Endometrium (tissue), 2 donors: ENCODE measurements around the gene OSBPL1A.

Source experiments
- FAIRE-seq: peaks from 2 replicates; lab custom pipeline; 2012; peaks lifted over from hg19 to GRCh38; lab: Jason Lieb, UNC
- donor health status: control.
- donor health status: control.

Gene OSBPL1A

DNA sequence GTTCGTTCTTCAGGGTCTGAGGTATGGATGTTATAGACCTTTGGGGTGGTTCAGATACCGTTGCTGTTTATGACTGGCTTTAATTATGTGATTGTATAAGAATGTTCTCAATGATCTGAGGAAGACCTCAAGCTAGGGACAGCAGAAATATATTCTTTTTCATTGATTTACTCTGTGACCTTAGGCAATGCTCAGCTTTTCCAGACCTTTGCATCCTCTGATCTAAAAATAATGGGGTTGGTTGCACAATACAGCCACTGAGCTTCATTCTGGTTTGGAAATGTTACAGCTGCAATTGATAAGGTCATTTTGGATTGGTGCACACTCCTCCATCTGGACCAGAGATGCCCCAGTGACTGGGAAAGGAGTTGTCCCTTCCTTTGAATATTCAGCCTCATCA, 276.0 kb downstream of the OSBPL1A start:
- FAIRE-seq = no peak

DNA sequence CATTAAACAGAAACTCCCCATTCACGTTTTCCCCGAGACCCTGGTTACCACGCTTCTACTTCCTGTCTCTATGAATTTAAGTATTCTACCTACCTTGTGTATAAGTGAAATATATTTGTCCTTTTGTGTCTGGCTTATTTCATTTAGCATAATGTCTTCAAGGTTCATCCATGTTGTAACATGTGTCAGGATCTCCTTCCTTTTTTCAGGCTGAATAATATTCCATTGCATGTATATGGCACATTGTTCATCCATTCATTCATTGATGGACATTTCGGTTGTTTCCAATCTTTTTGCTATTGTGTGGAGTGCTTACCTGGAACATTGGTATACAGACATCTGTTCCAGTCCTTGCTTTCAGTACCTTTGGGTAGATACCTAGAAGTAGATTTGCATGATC, 276.9 kb downstream of the OSBPL1A start:
- FAIRE-seq = no peak

GRCh38 chr18:24118750-24119577, 278.7 kb downstream of the OSBPL1A start:
- FAIRE-seq = peak; percentile 72

DNA sequence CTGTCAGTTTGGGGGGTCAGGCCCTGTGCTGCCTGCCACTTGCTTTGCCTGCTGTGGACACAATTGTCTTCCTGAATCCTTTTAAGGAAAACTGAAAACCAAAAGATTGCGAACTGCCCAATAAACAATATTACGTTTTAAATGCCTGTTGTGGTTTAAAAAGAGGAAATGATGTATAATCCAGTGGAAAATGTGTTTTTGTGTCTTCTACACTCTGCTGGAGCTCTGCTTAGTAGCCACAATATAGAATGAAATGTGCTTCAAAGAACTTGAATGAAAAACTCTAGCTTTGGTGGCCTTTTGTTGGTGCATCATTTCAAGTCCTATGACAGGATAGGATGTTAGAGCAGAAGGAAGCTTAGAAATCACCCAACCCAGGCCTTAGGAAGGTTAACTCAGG, 282.0 kb downstream of the OSBPL1A start:
- FAIRE-seq = no peak

DNA sequence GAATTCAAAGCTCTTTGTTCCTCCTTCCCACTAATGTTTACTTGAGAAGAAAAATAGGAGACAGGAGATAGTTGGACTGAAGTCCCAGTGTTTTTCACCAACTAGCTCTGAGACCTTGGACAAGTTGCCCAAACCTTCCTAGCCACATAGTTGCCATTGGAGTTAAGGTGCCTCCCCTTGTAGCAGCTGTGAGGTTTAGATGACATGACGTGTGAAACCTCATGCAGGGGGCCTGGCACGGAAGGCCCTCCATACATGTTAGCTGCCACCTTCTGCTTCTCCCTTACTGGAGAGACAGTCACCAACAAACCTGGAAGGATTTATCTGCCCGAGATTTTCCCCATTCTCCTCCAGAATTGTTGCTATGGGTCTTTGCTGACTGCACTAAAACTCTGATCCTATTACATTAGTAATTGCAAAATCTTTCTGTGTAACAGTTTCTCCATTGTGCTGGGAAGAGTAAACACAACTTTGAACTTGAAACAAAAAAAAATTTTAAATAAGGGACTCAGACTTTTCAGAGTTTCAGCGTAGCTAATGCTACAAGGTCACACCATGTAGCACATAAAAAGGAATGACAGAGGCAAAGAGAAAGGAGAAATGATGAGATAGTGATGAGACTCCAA, 282.6 kb downstream of the OSBPL1A start:
- FAIRE-seq = no peak

GRCh38 chr18:24112874-24113615, 284.6 kb downstream of the OSBPL1A start:
- no peak for FAIRE-seq

- no peak for FAIRE-seq
Measured at GRCh38 chr18:24112464-24112863, 285.2 kb downstream of the OSBPL1A start.
